Caco-2 (cell line): Measurements from ENCODE around the gene GRID1. TPM values are rescaled to one million over a fixed set of nuclear protein-coding genes. Genes with fewer than 3 reads are reported as not detected.

Experiments used
- BruUV-seq: library from RNA; stranded (reverse); fragments of 400-500 nt; replicated peaks from 2 replicates; lab custom pipeline; 2021; lab: Mats Ljungman, UMichigan
- CTCF ChIA-PET: fragments of 300-600 bp; sonication (Branson Sonifier 250); formaldehyde crosslinking; loops from one replicate; lab custom pipeline; 2022; ENCODE audit warnings: antibody characterized with exemption; lab: Charles Lee
- POLR2A ChIA-PET: fragments of 300-600 bp; sonication (Branson Sonifier 250); formaldehyde crosslinking; loops from one replicate; lab custom pipeline; 2022; ENCODE audit warnings: antibody characterized with exemption; lab: Charles Lee
- DNase-seq, 2 experiments: peaks; one replicate each; pipeline versions ENCODE4 v3.0.0 to v3.0.0-alpha.2; 2020 to 2022
- H3K27me3 ChIP-seq: replicated peaks from 2 replicates; pipeline ENCODE4 v1.6.0; 2011; ENCODE audit warnings: low read length; ENCODE audit not compliant: control insufficient read depth, insufficient read depth
- H3K36me3 ChIP-seq: 2 replicates; pipeline ENCODE4 v1.5.1; 2011; ENCODE audit warnings: low read length; ENCODE audit not compliant: control insufficient read depth, insufficient read depth
- H3K4me1 ChIP-seq: fragments of 250-450 bp; sonication (Bioruptor Pico); 2 replicates; pipeline ENCODE4 v1.5.1; 2020; ENCODE audit warnings: mild to moderate bottlenecking
- H3K4me3 ChIP-seq: 2 replicates; pipeline ENCODE4 v1.5.1; 2011; ENCODE audit warnings: low read depth, mild to moderate bottlenecking, control low read depth, low read length
- H3K9me3 ChIP-seq: fragments of 250-450 bp; sonication (Bioruptor Pico); 2 replicates; pipeline ENCODE4 v1.5.1; 2020; ENCODE audit warnings: mild to moderate bottlenecking, moderate library complexity
- H3K27ac Mint-ChIP-seq: one replicate; pipeline ENCODE4 v1.8.0; 2022; ENCODE audit warnings: mixed read lengths; ENCODE audit not compliant: unreplicated experiment
- H3K27me3 Mint-ChIP-seq: one replicate; pipeline ENCODE4 v1.8.0; 2022; ENCODE audit warnings: mixed read lengths; ENCODE audit not compliant: insufficient read depth, unreplicated experiment
- H3K36me3 Mint-ChIP-seq: one replicate; pipeline ENCODE4 v1.8.0; 2022; ENCODE audit warnings: mild to moderate bottlenecking, mixed read lengths; ENCODE audit not compliant: insufficient read depth, unreplicated experiment
- H3K4me1 Mint-ChIP-seq: one replicate; pipeline ENCODE4 v1.8.0; 2022; ENCODE audit warnings: low read depth, mixed read lengths; ENCODE audit not compliant: unreplicated experiment
- H3K4me3 Mint-ChIP-seq: one replicate; pipeline ENCODE4 v1.8.0; 2022; ENCODE audit warnings: mild to moderate bottlenecking, moderate library complexity, mixed read lengths; ENCODE audit not compliant: unreplicated experiment
- H3K9me3 Mint-ChIP-seq: one replicate; pipeline ENCODE4 v1.8.0; 2022; ENCODE audit warnings: mixed read lengths; ENCODE audit not compliant: unreplicated experiment
- intact Hi-C: fragments of 100-400 bp; cut with micrococcal nuclease; formaldehyde crosslinking; loops from one replicate; pipeline ENCODE4 v1.10.0; 2022; ENCODE audit not compliant: unreplicated experiment
- total RNA-seq: library from RNA; stranded (reverse); gene quantifications from 2 replicates; pipeline ENCODE4 v1.2.3, GENCODE V29; 2022
- TF ChIP-seq, protein P1 (sequence below), 2 experiments: fragments of 200-600 bp in 1 of 2; IDR thresholded peaks; 1 replicate in 1 of 2; 2 replicates in 1 of 2; pipeline versions ENCODE4 v1.5.1 to v1.8.0; 2011 to 2022; ENCODE audit warnings: antibody characterized with exemption in 1 of 2, control low read depth in 1 of 2, inconsistent platforms in 1 of 2, low read depth in 1 of 2, low read length in 1 of 2, mild to moderate bottlenecking in 1 of 2, moderate library complexity in 1 of 2; ENCODE audit not compliant: insufficient read depth in 1 of 2, severe bottlenecking in 1 of 2, unreplicated experiment in 1 of 2

Gene GRID1
- total RNA-seq, 1 experiment from 2014 or later = 8.0 TPM

DNA sequence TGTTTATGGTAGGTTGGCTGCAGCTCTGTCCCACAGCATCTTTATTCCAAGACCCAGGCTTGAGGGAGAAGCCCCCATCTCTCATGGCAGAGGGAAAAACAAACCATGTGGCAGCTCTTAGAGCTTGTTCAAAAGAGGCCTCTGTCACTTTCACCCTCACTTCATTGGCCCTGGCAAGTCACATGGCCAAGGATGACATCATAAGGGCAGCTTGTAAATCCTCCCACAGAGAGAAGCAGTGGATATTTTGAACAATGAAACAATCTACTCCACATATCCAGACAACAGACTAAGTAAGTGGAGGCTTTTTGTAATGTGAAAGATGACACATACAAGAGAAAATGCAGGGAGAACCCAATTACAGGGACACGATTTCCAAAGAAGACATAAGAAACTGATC, 108.1 kb downstream of the GRID1 start:
- no peak overlapping the region for H3K4me3 Mint-ChIP-seq
- Histone ChIP-seq H3K4me3 (no peak overlapping the region), H3K4me1 (no peaks in the 10 kb centered on the region), H3K36me3 (no peaks in the 10 kb centered on the region), H3K9me3 (peaks cover 5% of the 10 kb centered on the region; the same call in 1 of the 2 replicates), H3K27me3 (0 out of 2 replicates have a peak, but pooled peaks cover 1% of the 10 kb centered on the region)
- TF ChIP-seq, protein P1, sequence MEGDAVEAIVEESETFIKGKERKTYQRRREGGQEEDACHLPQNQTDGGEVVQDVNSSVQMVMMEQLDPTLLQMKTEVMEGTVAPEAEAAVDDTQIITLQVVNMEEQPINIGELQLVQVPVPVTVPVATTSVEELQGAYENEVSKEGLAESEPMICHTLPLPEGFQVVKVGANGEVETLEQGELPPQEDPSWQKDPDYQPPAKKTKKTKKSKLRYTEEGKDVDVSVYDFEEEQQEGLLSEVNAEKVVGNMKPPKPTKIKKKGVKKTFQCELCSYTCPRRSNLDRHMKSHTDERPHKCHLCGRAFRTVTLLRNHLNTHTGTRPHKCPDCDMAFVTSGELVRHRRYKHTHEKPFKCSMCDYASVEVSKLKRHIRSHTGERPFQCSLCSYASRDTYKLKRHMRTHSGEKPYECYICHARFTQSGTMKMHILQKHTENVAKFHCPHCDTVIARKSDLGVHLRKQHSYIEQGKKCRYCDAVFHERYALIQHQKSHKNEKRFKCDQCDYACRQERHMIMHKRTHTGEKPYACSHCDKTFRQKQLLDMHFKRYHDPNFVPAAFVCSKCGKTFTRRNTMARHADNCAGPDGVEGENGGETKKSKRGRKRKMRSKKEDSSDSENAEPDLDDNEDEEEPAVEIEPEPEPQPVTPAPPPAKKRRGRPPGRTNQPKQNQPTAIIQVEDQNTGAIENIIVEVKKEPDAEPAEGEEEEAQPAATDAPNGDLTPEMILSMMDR (IDR thresholded peaks at IDR 0.05; ENCODE audit: insufficient read depth in 1 of 2, low read depth in 1 of 2, low read length in 1 of 2, severe bottlenecking in 1 of 2, unreplicated experiment in 1 of 2) = no peak
- no peaks in the 10 kb centered on the region for H3K27me3 Mint-ChIP-seq
- no peak for DNase-seq
- ChIA-PET POLR2A (no interaction called here), CTCF (interaction anchor here (1.1 kb wide), 1 partner anchor 263 kb away, joined by 3 read pairs; no protein-coding TSS in a partner anchor)
- no peaks in the 10 kb centered on the region for H3K4me1 Mint-ChIP-seq
- BruUV-seq = no TSS peak
- intact Hi-C loops = no loop called here
- H3K36me3 Mint-ChIP-seq = no peaks in the 10 kb centered on the region
- H3K9me3 Mint-ChIP-seq = no peaks in the 10 kb centered on the region
- H3K27ac Mint-ChIP-seq = no peak overlapping the region

DNA sequence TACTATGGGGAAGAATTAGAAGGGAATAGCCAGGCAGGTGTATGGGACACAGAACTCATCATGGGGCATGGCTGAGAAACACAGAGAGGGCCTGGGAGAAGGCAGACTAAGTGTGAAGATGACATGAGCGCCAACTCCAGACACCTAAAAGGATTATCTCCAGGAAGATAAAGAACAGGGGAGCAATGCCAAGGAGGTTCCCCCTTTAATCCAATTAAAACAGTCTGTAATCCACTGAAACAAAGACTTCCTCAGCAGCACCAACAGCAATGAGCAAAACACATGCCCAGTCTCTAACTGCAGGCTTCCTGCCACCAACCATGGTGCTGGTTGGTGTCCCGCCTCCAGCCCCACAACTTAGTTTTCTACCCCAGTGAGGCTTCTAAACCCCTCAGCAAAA, 108.9 kb downstream of the GRID1 start:
- Mint-ChIP-seq H3K36me3 (no peaks in the 10 kb centered on the region), H3K9me3 (no peaks in the 10 kb centered on the region), H3K4me3 (no peak overlapping the region), H3K27ac (no peak overlapping the region), H3K4me1 (no peaks in the 10 kb centered on the region), H3K27me3 (no peaks in the 10 kb centered on the region)
- POLR2A ChIA-PET = no interaction called here
- Histone ChIP-seq H3K4me3 (no peak overlapping the region), H3K9me3 (peaks cover 5% of the 10 kb centered on the region; the same call in 1 of the 2 replicates), H3K27me3 (0 out of 2 replicates have a peak, but pooled peaks cover 1% of the 10 kb centered on the region), H3K4me1 (no peaks in the 10 kb centered on the region), H3K36me3 (no peaks in the 10 kb centered on the region)
- no peak for DNase-seq
- CTCF ChIA-PET = no interaction called here
- BruUV-seq = no TSS peak
- TF ChIP-seq, protein P1 (IDR thresholded peaks at IDR 0.05; ENCODE audit: insufficient read depth in 1 of 2, low read depth in 1 of 2, low read length in 1 of 2, severe bottlenecking in 1 of 2, unreplicated experiment in 1 of 2) = no peak
- intact Hi-C loops = no loop called here

DNA sequence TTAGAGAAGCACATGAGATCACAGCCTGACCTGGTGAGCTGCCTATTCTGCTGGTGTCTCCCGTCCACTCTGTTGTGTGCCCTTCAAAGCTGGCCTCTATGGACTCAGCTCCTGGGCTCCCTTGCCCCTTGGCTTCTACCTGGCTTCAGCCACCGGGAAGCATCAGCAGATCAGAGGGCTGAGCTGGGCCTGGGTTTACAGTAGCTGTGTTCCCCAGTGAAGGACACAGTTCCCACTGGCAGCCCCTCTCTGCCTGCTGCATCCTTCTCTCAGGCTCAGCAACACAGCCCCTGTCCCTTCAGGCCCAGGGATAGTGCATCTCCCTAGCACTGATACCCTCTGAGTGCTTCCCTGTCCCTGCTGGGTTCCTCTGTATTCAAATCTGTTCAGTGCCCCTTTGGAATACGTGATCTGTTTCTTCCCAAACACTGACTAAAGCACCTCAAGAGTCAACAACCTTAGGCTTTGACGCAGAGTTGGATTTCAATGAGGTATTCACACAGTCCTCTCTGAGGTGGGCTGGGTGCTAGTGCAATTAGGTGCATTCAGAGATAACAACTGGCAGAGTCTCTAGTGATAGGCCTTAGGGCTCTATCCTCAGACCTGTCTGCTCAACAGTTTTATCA, 109.8 kb downstream of the GRID1 start:
- no peaks in the 10 kb centered on the region for H3K4me1 ChIP-seq
- CTCF ChIA-PET = no interaction called here
- Mint-ChIP-seq H3K27me3 (no peaks in the 10 kb centered on the region), H3K9me3 (no peaks in the 10 kb centered on the region), H3K4me1 (no peaks in the 10 kb centered on the region), H3K4me3 (no peak overlapping the region), H3K36me3 (no peaks in the 10 kb centered on the region), H3K27ac (no peak overlapping the region)
- peaks cover 5% of the 10 kb centered on the region; the same call in 1 of the 2 replicates for H3K9me3 ChIP-seq
- intact Hi-C loops = no loop called here
- POLR2A ChIA-PET = no interaction called here
- DNase-seq = no peak
- no peak overlapping the region for H3K4me3 ChIP-seq
- 0 out of 2 replicates have a peak, but pooled peaks cover 1% of the 10 kb centered on the region for H3K27me3 ChIP-seq
- no TSS peak for BruUV-seq
- TF ChIP-seq, protein P1 (IDR thresholded peaks at IDR 0.05; ENCODE audit: insufficient read depth in 1 of 2, low read depth in 1 of 2, low read length in 1 of 2, severe bottlenecking in 1 of 2, unreplicated experiment in 1 of 2) = no peak
- H3K36me3 ChIP-seq = no peaks in the 10 kb centered on the region
